Tibial artery (tissue), 4 donors: ENCODE measurements around the gene ADIPOQ.
"Not testable (repeated sequence)": the region's sequence is repeated elsewhere in the genome, so short reads cannot be mapped to it uniquely, and the experiment has no call there.

Experiments
- DNase-seq, 2 donors: peaks; one replicate each; pipeline ENCODE4 v3.0.0-alpha.2; 2019
- H3K27ac ChIP-seq, 2 donors: fragments of 200-600 bp; sonication (generic) in 1 of 2; 1 replicate in 1 of 2; 2 replicates in 1 of 2; pipeline ENCODE4 v1.5.1; 2018 to 2019; ENCODE audit warnings: mild to moderate bottlenecking in 1 of 2
- H3K27me3 ChIP-seq, 2 donors: fragments of 200-600 bp; sonication (generic) in 1 of 2; one replicate each; pipeline versions ENCODE4 v1.5.1 to v1.6.0; 2016 to 2019
- H3K36me3 ChIP-seq, 3 donors: fragments of 200-600 bp; sonication (generic) in 2 of 3; one replicate each; pipeline ENCODE4 v1.5.1; 2016 to 2019; ENCODE audit warnings: mild to moderate bottlenecking in 2 of 3
- H3K4me1 ChIP-seq, 4 donors: fragments of 200-600 bp; sonication (generic) in 2 of 4; 1 replicate in 3 of 4; 2 replicates in 1 of 4; pipeline ENCODE4 v1.5.1; 2016 to 2019
- H3K4me3 ChIP-seq, 2 donors: fragments of 200-600 bp; sonication (generic) in 1 of 2; 1 replicate in 1 of 2; 2 replicates in 1 of 2; pipeline ENCODE4 v1.5.1; 2018 to 2019; ENCODE audit warnings: mild to moderate bottlenecking in 2 of 2
- H3K9me3 ChIP-seq, 3 donors: fragments of 200-600 bp; sonication (generic) in 1 of 3; one replicate each; pipeline ENCODE4 v1.5.1; 2016 to 2019
- intact Hi-C: fragments of 100-400 bp; cut with DNase I; formaldehyde crosslinking; loops from one replicate; pipeline ENCODE4 v1.15.0; 2023; ENCODE audit warnings: low total_unique reads
- TF ChIP-seq, protein P1 (sequence below), 2 experiments: fragments of 200-600 bp in 1 of 2; fragments of 450-650 bp in 1 of 2; IDR thresholded peaks; one replicate each; pipeline ENCODE4 v1.5.1; 2017 to 2019; ENCODE audit warnings: antibody characterized with exemption in 2 of 2, mild to moderate bottlenecking in 1 of 2, moderate library complexity in 1 of 2

ADIPOQ gene

DNA sequence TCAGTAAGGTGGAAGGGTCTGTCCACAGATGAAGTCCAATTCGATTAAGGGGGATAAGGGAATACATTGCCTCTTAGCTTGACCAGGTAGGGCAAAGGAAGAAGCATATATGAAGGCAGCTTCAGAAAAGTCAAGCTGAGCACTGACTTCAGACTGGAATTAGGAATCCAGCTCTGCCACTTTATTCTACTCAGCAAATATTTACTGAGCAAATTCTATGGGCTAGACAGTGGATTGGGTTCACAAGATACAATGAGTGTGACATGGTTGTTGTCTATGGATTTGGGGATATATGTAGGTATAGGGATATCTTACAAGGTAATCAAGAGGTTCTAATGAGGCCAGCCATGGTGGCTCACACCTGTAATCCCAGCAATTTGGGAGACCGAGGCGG lies 526 bp downstream of the ADIPOQ start:
- Histone ChIP-seq H3K4me3 (no peak overlapping the region), H3K36me3 (no peaks in the 10 kb centered on the region), H3K4me1 (peaks cover 0 to 19% (median 4%) of the 10 kb centered on the region in 4 donors), H3K27me3 (peaks cover 0 to 7% of the 10 kb centered on the region in 2 donors), H3K27ac (no peak overlapping the region), H3K9me3 (no peaks in the 10 kb centered on the region)
- no peak for DNase-seq
- intact Hi-C loops = no loop called here
- TF ChIP-seq, protein P1, sequence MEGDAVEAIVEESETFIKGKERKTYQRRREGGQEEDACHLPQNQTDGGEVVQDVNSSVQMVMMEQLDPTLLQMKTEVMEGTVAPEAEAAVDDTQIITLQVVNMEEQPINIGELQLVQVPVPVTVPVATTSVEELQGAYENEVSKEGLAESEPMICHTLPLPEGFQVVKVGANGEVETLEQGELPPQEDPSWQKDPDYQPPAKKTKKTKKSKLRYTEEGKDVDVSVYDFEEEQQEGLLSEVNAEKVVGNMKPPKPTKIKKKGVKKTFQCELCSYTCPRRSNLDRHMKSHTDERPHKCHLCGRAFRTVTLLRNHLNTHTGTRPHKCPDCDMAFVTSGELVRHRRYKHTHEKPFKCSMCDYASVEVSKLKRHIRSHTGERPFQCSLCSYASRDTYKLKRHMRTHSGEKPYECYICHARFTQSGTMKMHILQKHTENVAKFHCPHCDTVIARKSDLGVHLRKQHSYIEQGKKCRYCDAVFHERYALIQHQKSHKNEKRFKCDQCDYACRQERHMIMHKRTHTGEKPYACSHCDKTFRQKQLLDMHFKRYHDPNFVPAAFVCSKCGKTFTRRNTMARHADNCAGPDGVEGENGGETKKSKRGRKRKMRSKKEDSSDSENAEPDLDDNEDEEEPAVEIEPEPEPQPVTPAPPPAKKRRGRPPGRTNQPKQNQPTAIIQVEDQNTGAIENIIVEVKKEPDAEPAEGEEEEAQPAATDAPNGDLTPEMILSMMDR (IDR thresholded peaks at IDR 0.05) = no peak

DNA sequence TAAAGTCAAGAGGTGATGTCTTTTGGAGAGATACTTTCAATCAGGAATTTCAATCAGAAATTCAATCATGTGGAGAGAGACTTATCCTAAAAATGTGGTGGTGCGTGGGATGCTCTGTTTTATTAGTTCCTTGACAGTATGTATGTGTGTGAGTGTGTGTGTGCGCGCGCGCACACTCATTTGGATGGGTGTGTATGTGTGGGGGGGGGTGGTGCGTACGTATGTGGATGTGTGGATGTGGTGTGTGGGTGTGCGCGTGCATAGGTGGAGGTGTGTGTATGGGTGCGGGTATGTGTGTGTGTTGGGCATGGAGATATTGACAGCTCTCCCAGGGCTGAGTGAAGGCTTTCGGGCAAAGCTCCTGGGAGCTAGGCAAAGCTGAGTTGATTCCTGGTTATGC lies 2.4 kb downstream of the ADIPOQ start:
- Histone ChIP-seq H3K9me3 (no peaks in the 10 kb centered on the region), H3K36me3 (no peaks in the 10 kb centered on the region), H3K4me1 (peaks cover 0 to 7% (median 2%) of the 10 kb centered on the region in 4 donors), H3K27ac (no peak overlapping the region), H3K27me3 (peaks cover 0 to 7% of the 10 kb centered on the region in 2 donors), H3K4me3 (no peak overlapping the region)
- no peak for DNase-seq
- intact Hi-C loops = loop anchor here (5.0 kb wide), 1 partner anchor 317 kb away; no protein-coding TSS in a partner anchor
- TF ChIP-seq, protein P1 (IDR thresholded peaks at IDR 0.05) = no peak

DNA sequence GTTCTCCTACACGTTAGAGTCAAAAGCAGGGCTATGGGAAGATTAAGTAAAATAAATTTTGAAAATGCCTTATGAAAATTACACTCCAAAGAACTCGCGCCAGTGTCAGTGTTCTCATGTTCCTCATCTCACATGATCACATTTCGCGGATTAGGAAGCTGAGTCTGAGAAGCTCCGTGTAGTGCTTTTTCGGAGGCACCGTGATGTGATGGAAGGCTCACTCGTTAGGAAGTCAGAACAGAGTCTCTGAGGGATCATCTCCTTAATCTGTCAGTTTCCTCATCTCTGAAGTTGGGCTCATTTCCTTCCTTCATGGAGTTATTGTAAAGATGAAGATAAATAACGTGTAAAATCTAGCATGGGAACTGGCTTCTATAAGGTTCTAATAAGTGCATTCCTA lies 3.2 kb downstream of the ADIPOQ start:
- H3K36me3 ChIP-seq = no peaks in the 10 kb centered on the region
- no peak overlapping the region for H3K27ac ChIP-seq
- TF ChIP-seq, protein P1 (IDR thresholded peaks at IDR 0.05) = no peak
- intact Hi-C loops = loop anchor here (5.0 kb wide), 1 partner anchor 317 kb away; no protein-coding TSS in a partner anchor
- H3K27me3 ChIP-seq = peaks cover 0 to 7% of the 10 kb centered on the region in 2 donors
- H3K4me1 ChIP-seq = no peaks in the 10 kb centered on the region
- DNase-seq = no peak
- H3K9me3 ChIP-seq = no peaks in the 10 kb centered on the region
- no peak overlapping the region for H3K4me3 ChIP-seq

DNA sequence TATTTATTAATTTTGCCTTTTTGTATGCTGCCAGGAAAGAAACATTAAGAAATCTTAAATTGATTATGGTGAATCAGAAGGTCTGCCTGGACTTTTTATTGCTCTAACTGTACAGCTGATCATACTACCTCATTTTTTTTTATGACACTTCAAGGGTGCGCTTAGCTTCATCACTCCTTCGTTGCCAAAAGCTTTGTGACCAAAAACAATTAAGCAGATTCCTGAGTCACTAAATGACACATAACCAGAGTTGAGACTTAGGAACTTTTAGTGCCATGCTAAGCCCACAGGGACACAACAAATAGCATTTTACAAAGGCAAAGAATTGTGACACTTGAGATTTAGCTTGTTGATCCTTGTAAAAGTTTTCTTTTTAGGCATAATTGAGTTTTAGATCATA lies 4.9 kb downstream of the ADIPOQ start:
- Histone ChIP-seq H3K4me3 (no peak overlapping the region), H3K9me3 (no peaks in the 10 kb centered on the region), H3K27ac (no peak overlapping the region), H3K4me1 (no peaks in the 10 kb centered on the region), H3K27me3 (peaks cover 0 to 7% of the 10 kb centered on the region in 2 donors), H3K36me3 (no peaks in the 10 kb centered on the region)
- intact Hi-C loops = loop anchor here (5.0 kb wide), 1 partner anchor 315 kb away; no protein-coding TSS in a partner anchor
- DNase-seq = no peak
- TF ChIP-seq, protein P1 (IDR thresholded peaks at IDR 0.05) = no peak

DNA sequence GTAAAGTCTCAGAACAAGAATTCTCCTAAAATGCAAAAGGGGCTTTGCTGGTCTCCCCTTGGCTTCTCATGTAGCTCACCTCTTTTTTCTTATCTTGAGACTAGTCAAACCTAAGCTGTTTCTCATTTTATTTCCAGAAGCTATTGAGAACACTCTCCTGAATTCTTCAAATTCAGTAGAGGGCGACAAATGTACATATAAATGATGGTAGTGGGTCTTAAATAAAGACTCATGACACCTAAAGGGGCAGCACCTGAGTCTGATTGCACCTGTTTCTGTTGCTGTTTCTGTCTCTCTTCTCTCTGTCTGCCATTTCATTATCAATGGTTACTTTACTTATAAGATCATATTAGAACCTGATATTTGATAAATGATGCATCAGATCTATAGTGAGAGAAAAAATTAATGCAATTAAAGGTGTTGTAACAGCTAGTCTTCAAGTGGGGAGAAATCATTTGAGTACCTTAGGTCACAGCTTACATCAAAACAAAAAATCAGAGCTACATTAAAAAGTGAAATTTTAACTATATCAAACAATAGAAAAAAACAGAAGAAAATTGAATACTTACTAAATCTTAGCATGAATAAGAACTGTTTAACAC lies 7.0 kb downstream of the ADIPOQ start:
- intact Hi-C loops = loop anchor here (5.0 kb wide), 1 partner anchor 313 kb away; no protein-coding TSS in a partner anchor
- Histone ChIP-seq H3K27me3 (peaks cover 0 to 7% of the 10 kb centered on the region in 2 donors), H3K4me1 (no peaks in the 10 kb centered on the region), H3K36me3 (no peaks in the 10 kb centered on the region), H3K27ac (no peak overlapping the region), H3K4me3 (no peak overlapping the region), H3K9me3 (no peaks in the 10 kb centered on the region)
- DNase-seq = no peak
- TF ChIP-seq, protein P1 (IDR thresholded peaks at IDR 0.05) = peak; percentile 37 to 41

DNA sequence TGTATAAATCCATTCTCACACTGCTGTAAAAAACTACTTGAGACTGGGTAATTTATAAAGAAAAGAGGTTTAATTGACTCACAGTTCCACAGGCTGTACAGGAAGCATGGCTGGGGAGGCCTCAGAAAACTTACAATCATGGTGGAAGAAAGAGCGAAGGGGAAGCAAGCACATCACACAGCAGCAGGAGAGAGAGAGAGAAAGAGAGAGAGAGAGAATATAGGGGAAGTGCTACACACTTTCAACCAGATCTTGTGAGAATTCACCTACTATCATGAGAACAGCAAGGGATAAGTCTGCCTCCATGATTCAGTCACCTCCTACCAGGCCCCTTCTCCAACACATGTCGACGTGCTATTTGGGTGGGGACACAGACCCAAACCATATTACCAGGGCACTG lies 9.3 kb downstream of the ADIPOQ start:
- H3K4me1 ChIP-seq, DNase-seq, H3K27me3 ChIP-seq, intact Hi-C loops, H3K9me3 ChIP-seq, H3K36me3 ChIP-seq, H3K27ac ChIP-seq, H3K4me3 ChIP-seq: not testable (repeated sequence)
